Ovary (tissue), 10 donors: Measurements from ENCODE around the gene CSH1. TPM values are rescaled to one million over a fixed set of nuclear protein-coding genes. Genes with fewer than 3 reads are reported as not detected.
"Not testable (repeated sequence)": the region's sequence is repeated elsewhere in the genome, so short reads cannot be mapped to it uniquely, and the experiment has no call there.

ENCODE experiments used
- DNase-seq, 5 donors: peaks; one replicate each; pipeline ENCODE4 v3.0.0-alpha.2; 2019 to 2020
- H3K27ac ChIP-seq, 2 donors: fragments of 200-600 bp; one replicate each; pipeline versions ENCODE4 v1.5.1 to v1.8.0; 2019 to 2022
- H3K27me3 ChIP-seq: fragments of 200-600 bp; one replicate; pipeline ENCODE4 v1.8.0; 2022
- H3K36me3 ChIP-seq: fragments of 200-600 bp; sonication (generic); one replicate; pipeline ENCODE4 v1.5.1; 2019
- H3K4me1 ChIP-seq: one replicate; pipeline ENCODE4 v1.8.1; 2013; ENCODE audit warnings: mild to moderate bottlenecking, moderate library complexity; ENCODE audit not compliant: insufficient read depth
- H3K4me3 ChIP-seq: fragments of 200-600 bp; sonication (generic); one replicate; pipeline ENCODE4 v1.5.1; 2017
- H3K9me3 ChIP-seq, 2 donors: fragments of 200-600 bp in 1 of 2; sonication (generic) in 1 of 2; one replicate each; pipeline versions ENCODE4 v1.5.1 to v1.8.1; 2013 to 2019; ENCODE audit warnings: mild to moderate bottlenecking in 1 of 2, moderate library complexity in 1 of 2
- EP300 ChIP-seq: sonication (generic); formaldehyde crosslinking; IDR thresholded peaks from one replicate; pipeline ENCODE4 v1.6.1; 2017; ENCODE audit warnings: antibody characterized with exemption
- POLR2A ChIP-seq: fragments of 450-650 bp; IDR thresholded peaks from one replicate; pipeline ENCODE4 v1.6.1; 2017; ENCODE audit warnings: antibody characterized with exemption, mild to moderate bottlenecking, moderate library complexity
- WGBS, 3 donors: extraction: QIAGEN DNeasy Blood & Tissue Kit in 1 of 3; methylation state at CpG; one replicate each; pipeline versions ENCODE4 v1.1.5 to v1.1.7; 2013 to 2017; 5-methylcytosine and 5-hydroxymethylcytosine counted together
- intact Hi-C, 4 donors: fragments of 100-400 bp; cut with DNase I; formaldehyde crosslinking; loops; one replicate each; pipeline versions ENCODE4 v1.11.0 to v1.15.1; 2022 to 2023
- long read RNA-seq, 3 donors: library from polyadenylated mRNA in 2 of 3; unstranded in 2 of 3; transcript quantifications; one replicate each; pipeline ENCODE4 v2.0.0 and lab custom pipeline, GENCODE V29; 2021 to 2026
- polyA plus RNA-seq, 2 donors: library from polyadenylated mRNA; stranded (reverse); fragments of 200-250 nt in 1 of 2; fragments of 350-450 nt in 1 of 2; fragmentation: Illumina TruSeq in 1 of 2; extraction: RNeasy Lipid Tissue Mini Kit (QIAGEN cat#74804) in 1 of 2; gene quantifications; one replicate each; pipeline ENCODE4 v1.2.3, GENCODE V29; 2013 to 2014
- total RNA-seq, 7 donors: library from RNA; depleted of rRNA in 2 of 7; stranded (reverse); fragments of >200 nt in 2 of 7; fragmentation: NEBNext Ultra II Directional in 3 of 7; extraction: Animal tissue kit (Norgen Biotek cat#: 25700) in 3 of 7; gene quantifications; one replicate each; pipeline versions ENCODE4 v1.1.0 to v1.2.4, GENCODE V29; 2016 to 2023
- TF ChIP-seq, protein P1 (sequence below), 3 donors: fragments of 450-650 bp in 2 of 3; fragments of 200-600 bp in 1 of 3; IDR thresholded peaks; one replicate each; pipeline versions ENCODE4 v1.5.1 to v1.8.0; 2016 to 2022; ENCODE audit warnings: antibody characterized with exemption in 3 of 3, mild to moderate bottlenecking in 1 of 3
- donor health status: DM: no; HTN: no; CAD: no; lungs with moderate emphysema.
- donor health status: DM: no; HTN: no; CAD: no.
- donor health status: Bipolar disorder and iron deficiency.
- donor health status: DM: yes; HTN: yes; CAD: no.
- donor health status: DM: no; HTN: no; CAD: no.
- donor health status: DM: yes; HTN: yes; CAD: no.

CSH1 gene
- total RNA-seq (not detected), polyA plus RNA-seq (not detected)
- long read RNA-seq, donor 1: 0 reads
- long read RNA-seq, donor 2: 0 reads
- long read RNA-seq, donor 3: 0 reads

GRCh38 chr17:63896524-63897354 is at the start of gene CSH1:
Gene CSH1 (minus strand): TSS chr17:63896574. CDS start chr17:63896511, 63 bp downstream.
- H3K27ac ChIP-seq, H3K4me3 ChIP-seq, H3K27me3 ChIP-seq, intact Hi-C loops, H3K36me3 ChIP-seq, H3K4me1 ChIP-seq, H3K9me3 ChIP-seq: not testable (repeated sequence)
- WGBS, 3 donors: 82 to 93% (median 82%) methylated on average over 9 to 13 of the region's 14 CpGs
- peak in 1 of 5 donors; percentile 7 for DNase-seq

- H3K4me1 ChIP-seq: peaks cover 7% of the 10 kb centered on the region
- H3K9me3 ChIP-seq: no peaks in the 10 kb centered on the region
- TF ChIP-seq EP300 (no peak), POLR2A (no peak)
- TF ChIP-seq, protein P1, sequence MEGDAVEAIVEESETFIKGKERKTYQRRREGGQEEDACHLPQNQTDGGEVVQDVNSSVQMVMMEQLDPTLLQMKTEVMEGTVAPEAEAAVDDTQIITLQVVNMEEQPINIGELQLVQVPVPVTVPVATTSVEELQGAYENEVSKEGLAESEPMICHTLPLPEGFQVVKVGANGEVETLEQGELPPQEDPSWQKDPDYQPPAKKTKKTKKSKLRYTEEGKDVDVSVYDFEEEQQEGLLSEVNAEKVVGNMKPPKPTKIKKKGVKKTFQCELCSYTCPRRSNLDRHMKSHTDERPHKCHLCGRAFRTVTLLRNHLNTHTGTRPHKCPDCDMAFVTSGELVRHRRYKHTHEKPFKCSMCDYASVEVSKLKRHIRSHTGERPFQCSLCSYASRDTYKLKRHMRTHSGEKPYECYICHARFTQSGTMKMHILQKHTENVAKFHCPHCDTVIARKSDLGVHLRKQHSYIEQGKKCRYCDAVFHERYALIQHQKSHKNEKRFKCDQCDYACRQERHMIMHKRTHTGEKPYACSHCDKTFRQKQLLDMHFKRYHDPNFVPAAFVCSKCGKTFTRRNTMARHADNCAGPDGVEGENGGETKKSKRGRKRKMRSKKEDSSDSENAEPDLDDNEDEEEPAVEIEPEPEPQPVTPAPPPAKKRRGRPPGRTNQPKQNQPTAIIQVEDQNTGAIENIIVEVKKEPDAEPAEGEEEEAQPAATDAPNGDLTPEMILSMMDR (IDR thresholded peaks at IDR 0.05): no peak
- no peak for DNase-seq
- no peaks in the 10 kb centered on the region for H3K36me3 ChIP-seq
- intact Hi-C loops: no loop called here
- WGBS, 3 donors: 63 to 83% (median 74%) methylated on average over 6 of the region's 6 CpGs
- no peak overlapping the region for H3K4me3 ChIP-seq
- no peak overlapping the region for H3K27ac ChIP-seq
- H3K27me3 ChIP-seq: no peaks in the 10 kb centered on the region
Measured at GRCh38 chr17:63945784-63946439, 49.5 kb upstream of the CSH1 start.

DNA sequence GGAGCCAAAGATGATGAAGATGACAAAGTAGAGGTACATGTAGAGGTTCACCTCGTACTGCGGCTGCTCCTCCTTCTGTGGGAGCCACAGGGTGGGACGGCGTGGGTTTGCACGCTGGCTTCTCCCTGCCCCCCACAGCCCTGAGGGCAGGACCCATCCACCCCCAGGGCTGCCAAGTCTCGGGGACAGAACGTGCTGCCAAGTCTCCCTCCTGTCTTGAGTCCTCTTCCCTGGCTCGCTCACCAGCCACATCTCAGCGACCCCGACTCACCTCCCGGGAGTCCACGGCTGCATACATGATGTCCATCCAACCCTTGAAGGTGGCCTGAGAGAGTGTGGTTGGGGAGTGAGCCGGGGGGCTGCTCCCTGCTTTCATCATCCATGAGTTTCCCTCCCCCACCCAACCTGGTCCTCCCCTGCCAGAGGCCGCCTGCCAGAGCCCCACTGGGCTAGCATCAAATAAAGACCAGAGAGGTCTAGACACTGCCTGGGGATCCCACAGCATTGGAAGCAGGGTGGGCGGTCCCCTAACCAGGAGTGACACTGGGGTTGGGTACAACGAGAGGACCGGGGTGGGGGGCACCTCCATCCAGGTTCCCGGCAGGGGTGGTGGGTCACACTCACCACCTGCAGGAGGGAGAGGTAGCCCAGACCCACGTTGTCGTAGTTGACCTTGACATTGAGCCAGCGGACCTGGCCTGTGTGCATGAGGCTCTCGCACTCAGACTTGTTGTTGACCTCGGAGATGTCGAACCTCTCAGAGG is 48.5 kb upstream of the CSH1 start:
- H3K9me3 ChIP-seq: no peaks in the 10 kb centered on the region
- intact Hi-C loops: no loop called here
- no peak overlapping the region for H3K4me3 ChIP-seq
- 79 to 82% (median 80%) methylated on average over 22 to 24 of the region's 24 CpGs for WGBS, 3 donors
- no peak overlapping the region for H3K27ac ChIP-seq
- peaks cover 4% of the 10 kb centered on the region for H3K4me1 ChIP-seq
- H3K36me3 ChIP-seq: no peaks in the 10 kb centered on the region
- H3K27me3 ChIP-seq: no peaks in the 10 kb centered on the region
- no peak for DNase-seq
- TF ChIP-seq EP300: no peak
- TF ChIP-seq, protein P1 (IDR thresholded peaks at IDR 0.05): no peak
- no peak for TF ChIP-seq POLR2A

GRCh38 chr17:63943745-63944144 is 47.4 kb upstream of the CSH1 start:
- no peak overlapping the region for H3K4me3 ChIP-seq
- no peaks in the 10 kb centered on the region for H3K36me3 ChIP-seq
- no peak for DNase-seq
- no peaks in the 10 kb centered on the region for H3K9me3 ChIP-seq
- no peak overlapping the region for H3K27ac ChIP-seq
- TF ChIP-seq EP300 (no peak), POLR2A (no peak)
- TF ChIP-seq, protein P1 (IDR thresholded peaks at IDR 0.05): no peak
- no peaks in the 10 kb centered on the region for H3K4me1 ChIP-seq
- 81 to 93% (median 85%) methylated on average over 9 of the region's 9 CpGs for WGBS, 3 donors
- H3K27me3 ChIP-seq: no peaks in the 10 kb centered on the region
- intact Hi-C loops: no loop called here
